HL-60 (cell line): ENCODE measurements around the gene DYNC1H1.

Experiments
- DNase-seq, 2 experiments: peaks; one replicate each; pipeline ENCODE4 v3.0.0-alpha.2; 2010 to 2020; ENCODE audit warnings: low read depth in 1 of 2, low spot score in 1 of 2
- H3K27ac ChIP-seq: fragments of 250-450 bp; sonication (Bioruptor Pico); replicated peaks from 2 replicates; pipeline ENCODE4 v1.5.1; 2020; ENCODE audit warnings: mild to moderate bottlenecking, moderate library complexity
- H3K27me3 ChIP-seq: fragments of 250-450 bp; sonication (Bioruptor Pico); 2 replicates; pipeline ENCODE4 v1.5.1; 2021; ENCODE audit warnings: mild to moderate bottlenecking, moderate library complexity; ENCODE audit not compliant: insufficient read depth, poor library complexity, severe bottlenecking
- H3K4me3 ChIP-seq: replicated peaks from 2 replicates; pipeline ENCODE4 v1.5.1; 2011; ENCODE audit warnings: mild to moderate bottlenecking, control low read depth, low read length; ENCODE audit not compliant: insufficient read depth
- GABPA ChIP-seq: IDR thresholded peaks from 2 replicates; pipeline ENCODE4 v1.6.1; 2012; ENCODE audit warnings: low read depth
- POLR2AphosphoS5 ChIP-seq: IDR thresholded peaks from 2 replicates; pipeline ENCODE4 v1.6.1; 2012; ENCODE audit warnings: low read depth
- REST ChIP-seq: IDR thresholded peaks from 2 replicates; pipeline ENCODE4 v1.6.1; 2012; ENCODE audit warnings: low read depth; ENCODE audit not compliant: insufficient replicate concordance
- SPI1 ChIP-seq: IDR thresholded peaks from 2 replicates; pipeline ENCODE4 v1.6.1; 2012; ENCODE audit warnings: low read depth, mild to moderate bottlenecking, borderline replicate concordance
- TF ChIP-seq, protein P1 (sequence below): IDR thresholded peaks from one replicate; pipeline ENCODE4 v1.5.1; 2011; ENCODE audit warnings: low read length, control low read depth, inconsistent platforms; ENCODE audit not compliant: insufficient read depth

Gene DYNC1H1

DNA sequence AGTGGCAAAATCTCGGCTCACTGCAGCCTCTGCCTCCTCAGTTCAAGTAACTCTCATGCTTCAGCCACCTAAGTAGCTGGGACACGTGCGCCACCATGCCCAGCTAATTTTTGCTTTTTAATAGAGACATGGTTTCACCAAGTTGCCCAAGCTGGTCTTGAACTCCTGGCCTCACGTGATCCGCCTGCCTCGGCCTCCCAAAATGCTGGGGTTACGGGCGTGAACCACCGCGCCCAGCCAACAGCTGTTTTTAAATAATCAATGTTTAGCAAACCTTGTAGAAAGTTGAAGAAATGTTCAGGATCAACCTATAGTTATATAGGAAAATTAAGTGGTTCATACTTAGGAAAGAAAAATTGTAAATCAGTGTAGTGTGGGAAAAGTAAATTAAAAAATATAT is 128.4 kb downstream of the DYNC1H1 start:
- no peak overlapping the region for H3K4me3 ChIP-seq
- DNase-seq: no peak
- TF ChIP-seq REST: no peak
- TF ChIP-seq, protein P1, sequence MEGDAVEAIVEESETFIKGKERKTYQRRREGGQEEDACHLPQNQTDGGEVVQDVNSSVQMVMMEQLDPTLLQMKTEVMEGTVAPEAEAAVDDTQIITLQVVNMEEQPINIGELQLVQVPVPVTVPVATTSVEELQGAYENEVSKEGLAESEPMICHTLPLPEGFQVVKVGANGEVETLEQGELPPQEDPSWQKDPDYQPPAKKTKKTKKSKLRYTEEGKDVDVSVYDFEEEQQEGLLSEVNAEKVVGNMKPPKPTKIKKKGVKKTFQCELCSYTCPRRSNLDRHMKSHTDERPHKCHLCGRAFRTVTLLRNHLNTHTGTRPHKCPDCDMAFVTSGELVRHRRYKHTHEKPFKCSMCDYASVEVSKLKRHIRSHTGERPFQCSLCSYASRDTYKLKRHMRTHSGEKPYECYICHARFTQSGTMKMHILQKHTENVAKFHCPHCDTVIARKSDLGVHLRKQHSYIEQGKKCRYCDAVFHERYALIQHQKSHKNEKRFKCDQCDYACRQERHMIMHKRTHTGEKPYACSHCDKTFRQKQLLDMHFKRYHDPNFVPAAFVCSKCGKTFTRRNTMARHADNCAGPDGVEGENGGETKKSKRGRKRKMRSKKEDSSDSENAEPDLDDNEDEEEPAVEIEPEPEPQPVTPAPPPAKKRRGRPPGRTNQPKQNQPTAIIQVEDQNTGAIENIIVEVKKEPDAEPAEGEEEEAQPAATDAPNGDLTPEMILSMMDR: no peak
- no peak for TF ChIP-seq SPI1
- TF ChIP-seq GABPA: no peak
- no peak for TF ChIP-seq POLR2AphosphoS5

GRCh38 chr14:102094101-102094500 is 129.7 kb downstream of the DYNC1H1 start:
- H3K27me3 ChIP-seq: no peaks in the 10 kb centered on the region
- TF ChIP-seq, protein P1: no peak
- no peak for TF ChIP-seq GABPA
- TF ChIP-seq SPI1: no peak
- TF ChIP-seq REST: no peak
- no peak for TF ChIP-seq POLR2AphosphoS5
- no peak overlapping the region for H3K27ac ChIP-seq
- no peak for DNase-seq
- no peak overlapping the region for H3K4me3 ChIP-seq

More for the DNA sequence above, 128.4 kb downstream of the DYNC1H1 start:
- H3K27me3 ChIP-seq: no peaks in the 10 kb centered on the region
- H3K27ac ChIP-seq: no peak overlapping the region

GRCh38 chr14:102095231-102095870 is 131.0 kb downstream of the DYNC1H1 start:
- DNase-seq: no peak
- H3K27ac ChIP-seq: no peak overlapping the region
- no peaks in the 10 kb centered on the region for H3K27me3 ChIP-seq
- TF ChIP-seq POLR2AphosphoS5: no peak
- TF ChIP-seq, protein P1: no peak
- TF ChIP-seq SPI1: no peak
- TF ChIP-seq GABPA: no peak
- TF ChIP-seq REST: no peak
- H3K4me3 ChIP-seq: no peak overlapping the region
